Activated CD8-positive, alpha-beta memory T cell treated with anti-CD3 and anti-CD28 coated beads for 36 hours (primary cell): ENCODE data around the gene AMHR2. TPM values are rescaled to one million over a fixed set of nuclear protein-coding genes. Genes with fewer than 3 reads are reported as not detected.
"Not testable (repeated sequence)": the region's sequence is repeated elsewhere in the genome, so short reads cannot be mapped to it uniquely, and the experiment has no call there.

Experiments used
- CTCF ChIA-PET: fragments of 350-600 bp; sonication (Branson Sonifier 250); formaldehyde crosslinking; loops from one replicate; lab custom pipeline; 2021; ENCODE audit warnings: antibody characterized with exemption; lab: Charles Lee
- POLR2A ChIA-PET: fragments of 350-600 bp; sonication (Branson Sonifier 250); formaldehyde crosslinking; loops from one replicate; lab custom pipeline; 2021; ENCODE audit warnings: antibody characterized with exemption; lab: Charles Lee
- total RNA-seq, 2 experiments: library from RNA; stranded (reverse); gene quantifications; one replicate each; pipeline ENCODE4 v1.2.3, GENCODE V29; 2021

Gene AMHR2
- total RNA-seq, 2 experiments from 2014 or later, result not detected

GRCh38 chr12:53402351-53402750, 21.3 kb upstream of the AMHR2 start:
- POLR2A ChIA-PET, result interaction anchor here (0.6 kb wide), 1 partner anchor 53 kb away, joined by 3 read pairs; no protein-coding TSS in a partner anchor
- CTCF ChIA-PET, result not testable (repeated sequence)

GRCh38 chr12:53402871-53403270, 20.8 kb upstream of the AMHR2 start:
- CTCF ChIA-PET, result interaction anchor here (0.8 kb wide), 1 partner anchor 75 kb away, joined by 3 read pairs; no protein-coding TSS in a partner anchor
- POLR2A ChIA-PET, result no interaction called here

GRCh38 chr12:53410951-53411350, 12.7 kb upstream of the AMHR2 start:
- ChIA-PET POLR2A (no interaction called here), CTCF (interaction anchor here (1.0 to 2.6 kb wide), 2 partner anchors 10 to 25 kb away, joined by 3 to 6 read pairs; no protein-coding TSS in a partner anchor)

- ChIA-PET POLR2A (interaction anchor here (1.4 kb wide), 1 partner anchor 31 kb away, joined by 4 read pairs; no protein-coding TSS in a partner anchor), CTCF (interaction anchor here (1.0 kb wide), 1 partner anchor 93 kb away, joined by 3 read pairs; the partner anchor contains the start of gene AAAS)
These were observed 10.0 kb upstream of the AMHR2 start for GRCh38 chr12:53413485-53414204.

- ChIA-PET CTCF (interaction anchor here (0.5 to 1.0 kb wide), 2 partner anchors 47 to 94 kb away, joined by 3 read pairs; partner anchors contain the start of gene AAAS), POLR2A (interaction anchor here (0.6 to 1.4 kb wide), 2 partner anchors 29 to 32 kb away, joined by 4 to 7 read pairs; no protein-coding TSS in a partner anchor)
These were observed 8.8 kb upstream of the AMHR2 start for GRCh38 chr12:53414756-53415417.

GRCh38 chr12:53415752-53416389, 7.8 kb upstream of the AMHR2 start:
- POLR2A ChIA-PET, CTCF ChIA-PET: not testable (repeated sequence)

- POLR2A ChIA-PET, result interaction anchor here (0.5 to 0.6 kb wide), 2 partner anchors 83 to 92 kb away, joined by 3 to 4 read pairs; no protein-coding TSS in a partner anchor
- CTCF ChIA-PET, result interaction anchor here (0.8 to 2.7 kb wide), 6 partner anchors 27 to 96 kb away, joined by 3 to 17 read pairs (median 4); partner anchors contain the start of gene AAAS
These were observed 6.3 kb upstream of the AMHR2 start for GRCh38 chr12:53417291-53417816.

- POLR2A ChIA-PET, result interaction anchor here (0.7 kb wide), 1 partner anchor 38 kb away, joined by 3 read pairs; the partner anchor contains the start of gene SP1
These were observed 5.4 kb upstream of the AMHR2 start for GRCh38 chr12:53418221-53418620.

GRCh38 chr12:53419756-53420155, 3.9 kb upstream of the AMHR2 start:
- POLR2A ChIA-PET, result no interaction called here
- CTCF ChIA-PET, result interaction anchor here (0.6 to 4.4 kb wide), 3 partner anchors 38 to 196 kb away, joined by 3 to 49 read pairs (median 4); no protein-coding TSS in a partner anchor

More at GRCh38 chr12:53418221-53418620, 5.4 kb upstream of the AMHR2 start:
- CTCF ChIA-PET, result interaction anchor here (0.6 to 2.7 kb wide), 5 partner anchors 65 to 245 kb away, joined by 3 to 17 read pairs (median 3); partner anchors contain the start of gene AAAS

GRCh38 chr12:53422247-53422646, 1.4 kb upstream of the AMHR2 start:
- POLR2A ChIA-PET, result not testable (repeated sequence)
- CTCF ChIA-PET, result interaction anchor here (0.7 to 4.4 kb wide), 8 partner anchors 8 to 320 kb away, joined by 3 to 49 read pairs (median 4); partner anchors contain the start of genes AAAS and NPFF

- ChIA-PET CTCF (interaction anchor here (0.6 to 1.5 kb wide), 6 partner anchors 17 to 1385 kb away, joined by 3 to 5 read pairs (median 4); no protein-coding TSS in a partner anchor), POLR2A (no interaction called here)
These were observed 1.2 kb downstream of the AMHR2 start for GRCh38 chr12:53424626-53425514.

GRCh38 chr12:53425515-53426150, 2.0 kb downstream of the AMHR2 start:
- POLR2A ChIA-PET, result no interaction called here

GRCh38 chr12:53427905-53428594, 4.4 kb downstream of the AMHR2 start:
- POLR2A ChIA-PET, result interaction anchor here (0.6 kb wide), 1 partner anchor 13 kb away, joined by 5 read pairs; no protein-coding TSS in a partner anchor
- CTCF ChIA-PET, result interaction anchor here (0.8 to 1.7 kb wide), 4 partner anchors 76 to 106 kb away, joined by 3 to 5 read pairs (median 3); no protein-coding TSS in a partner anchor

More at GRCh38 chr12:53425515-53426150, 2.0 kb downstream of the AMHR2 start:
- CTCF ChIA-PET, result interaction anchor here (0.6 to 1.5 kb wide), 7 partner anchors 18 to 1386 kb away, joined by 3 to 5 read pairs (median 3); no protein-coding TSS in a partner anchor

- POLR2A ChIA-PET, result no interaction called here
- CTCF ChIA-PET, result interaction anchor here (1.2 to 1.7 kb wide), 2 partner anchors 80 to 107 kb away, joined by 3 to 5 read pairs; no protein-coding TSS in a partner anchor
These were observed 5.1 kb downstream of the AMHR2 start for GRCh38 chr12:53428741-53429140.

- ChIA-PET CTCF (interaction anchor here (0.9 to 2.0 kb wide), 2 partner anchors 8 to 48 kb away, joined by 3 to 5 read pairs; no protein-coding TSS in a partner anchor), POLR2A (no interaction called here)
These were observed 6.5 kb downstream of the AMHR2 start for GRCh38 chr12:53430116-53430515.

GRCh38 chr12:53431187-53431586, 7.5 kb downstream of the AMHR2 start:
- ChIA-PET CTCF (interaction anchor here (0.6 to 2.0 kb wide), 4 partner anchors 10 to 49 kb away, joined by 3 to 5 read pairs (median 3); no protein-coding TSS in a partner anchor), POLR2A (no interaction called here)
